ENCODE measurements around the gene FAM43B. TPM values are rescaled to one million over a fixed set of nuclear protein-coding genes. Genes with fewer than 3 reads are reported as not detected.
"Not testable (repeated sequence)": the region's sequence is repeated elsewhere in the genome, so short reads cannot be mapped to it uniquely, and the experiment has no call there.

Gene FAM43B
- total RNA-seq, 2 donors from 2014 or later: 0.13 to 0.29 TPM

GRCh38 chr1:20507564-20508410, 44.6 kb upstream of the FAM43B start, which contains the start of gene MUL1:
Gene MUL1 (minus strand): TSS chr1:20508151. CDS start chr1:20508024, 127 bp downstream.
- no peaks in the 10 kb centered on the region for H3K4me1 ChIP-seq (ENCODE audit: control insufficient read depth, insufficient read depth, low read length)
- H3K36me3 ChIP-seq (ENCODE audit: control insufficient read depth, insufficient read depth, low read length): peaks cover 17% of the 10 kb centered on the region
- H3K27ac ChIP-seq (ENCODE audit: low read depth, low read length): peak within 1 kb of the TSS; percentile 24
- 1 to 2% methylated on average over 28 to 58 of the region's 58 CpGs for WGBS, 2 experiments (ENCODE audit: insufficient coverage in 1 of 2, insufficient read length in 1 of 2)
- Mint-ChIP-seq H3K36me3 (ENCODE audit: low read depth) (no peaks in the 10 kb centered on the region), H3K27ac (peak within 1 kb of the TSS; percentile 92), H3K27me3 (ENCODE audit: insufficient read depth) (peaks cover 39% of the 10 kb centered on the region), H3K4me3 (peak within 1 kb of the TSS; percentile 90), H3K9me3 (no peaks in the 10 kb centered on the region), H3K4me1 (peaks cover 5% of the 10 kb centered on the region)
- peak; percentile 98 for DNase-seq
- H3K9me3 ChIP-seq (ENCODE audit: control insufficient read depth, low read length): no peaks in the 10 kb centered on the region
- TF ChIP-seq CTCF (conservative IDR thresholded peaks at IDR 0.05): no peak
- H3K9ac ChIP-seq (ENCODE audit: extremely low read depth, low read length, poor library complexity, severe bottlenecking): peak within 1 kb of the TSS; percentile 54
- peak within 1 kb of the TSS; percentile 96 for H3K4me3 ChIP-seq (ENCODE audit: low read length)
- peaks cover 41% of the 10 kb centered on the region for H3K27me3 ChIP-seq (ENCODE audit: control insufficient read depth, insufficient read depth, low read length, poor library complexity, severe bottlenecking)

- peak overlapping the region; percentile 90 for H3K4me3 Mint-ChIP-seq
- Histone ChIP-seq H3K4me1 (ENCODE audit: control insufficient read depth, insufficient read depth, low read length) (no peaks in the 10 kb centered on the region), H3K9ac (ENCODE audit: extremely low read depth, low read length, poor library complexity, severe bottlenecking) (no peak overlapping the region), H3K4me3 (ENCODE audit: low read length) (peak overlapping the region; percentile 96), H3K36me3 (ENCODE audit: control insufficient read depth, insufficient read depth, low read length) (peaks cover 11% of the 10 kb centered on the region), H3K27ac (ENCODE audit: low read depth, low read length) (no peak overlapping the region), H3K9me3 (ENCODE audit: control insufficient read depth, low read length) (no peaks in the 10 kb centered on the region), H3K27me3 (ENCODE audit: control insufficient read depth, insufficient read depth, low read length, poor library complexity, severe bottlenecking) (peaks cover 44% of the 10 kb centered on the region)
- peaks cover 5% of the 10 kb centered on the region for H3K4me1 Mint-ChIP-seq
- no peak overlapping the region for H3K27ac Mint-ChIP-seq
- H3K27me3 Mint-ChIP-seq (ENCODE audit: insufficient read depth): peaks cover 45% of the 10 kb centered on the region
- no peaks in the 10 kb centered on the region for H3K9me3 Mint-ChIP-seq
- no peak for DNase-seq
- TF ChIP-seq CTCF (conservative IDR thresholded peaks at IDR 0.05): no peak
- 67 to 75% methylated on average over 3 to 5 of the region's 5 CpGs for WGBS, 2 experiments (ENCODE audit: insufficient coverage in 1 of 2, insufficient read length in 1 of 2)
- H3K36me3 Mint-ChIP-seq (ENCODE audit: low read depth): no peaks in the 10 kb centered on the region
Measured at GRCh38 chr1:20508411-20508771, 44.0 kb upstream of the FAM43B start.

GRCh38 chr1:20511518-20512428, 40.6 kb upstream of the FAM43B start:
- Mint-ChIP-seq H3K4me3 (no peak overlapping the region), H3K27ac (no peak overlapping the region), H3K36me3 (ENCODE audit: low read depth) (no peaks in the 10 kb centered on the region), H3K9me3 (no peaks in the 10 kb centered on the region), H3K27me3 (ENCODE audit: insufficient read depth) (peaks cover 61% of the 10 kb centered on the region), H3K4me1 (peaks cover 5% of the 10 kb centered on the region)
- Histone ChIP-seq H3K9ac (ENCODE audit: extremely low read depth, low read length, poor library complexity, severe bottlenecking) (no peak overlapping the region), H3K36me3 (ENCODE audit: control insufficient read depth, insufficient read depth, low read length) (no peaks in the 10 kb centered on the region), H3K4me1 (ENCODE audit: control insufficient read depth, insufficient read depth, low read length) (no peaks in the 10 kb centered on the region), H3K4me3 (ENCODE audit: low read length) (no peak overlapping the region), H3K27me3 (ENCODE audit: control insufficient read depth, insufficient read depth, low read length, poor library complexity, severe bottlenecking) (peaks cover 58% of the 10 kb centered on the region), H3K27ac (ENCODE audit: low read depth, low read length) (no peak overlapping the region), H3K9me3 (ENCODE audit: control insufficient read depth, low read length) (no peaks in the 10 kb centered on the region)
- 72 to 77% methylated on average over 3 to 6 of the region's 6 CpGs for WGBS, 2 experiments (ENCODE audit: insufficient coverage in 1 of 2, insufficient read length in 1 of 2)
- no peak for DNase-seq
- no peak for TF ChIP-seq CTCF (conservative IDR thresholded peaks at IDR 0.05)

- not testable (repeated sequence) for H3K4me1 ChIP-seq (ENCODE audit: control insufficient read depth, insufficient read depth, low read length); H3K9ac ChIP-seq (ENCODE audit: extremely low read depth, low read length, poor library complexity, severe bottlenecking); H3K9me3 ChIP-seq (ENCODE audit: control insufficient read depth, low read length); H3K4me3 Mint-ChIP-seq; H3K36me3 ChIP-seq (ENCODE audit: control insufficient read depth, insufficient read depth, low read length); H3K27ac Mint-ChIP-seq; H3K4me1 Mint-ChIP-seq; H3K36me3 Mint-ChIP-seq (ENCODE audit: low read depth); H3K27ac ChIP-seq (ENCODE audit: low read depth, low read length); DNase-seq; H3K27me3 ChIP-seq (ENCODE audit: control insufficient read depth, insufficient read depth, low read length, poor library complexity, severe bottlenecking); H3K4me3 ChIP-seq (ENCODE audit: low read length); H3K9me3 Mint-ChIP-seq
- 80 to 84% methylated on average over 6 to 7 of the region's 7 CpGs for WGBS, 2 experiments (ENCODE audit: insufficient coverage in 1 of 2, insufficient read length in 1 of 2)
- H3K27me3 Mint-ChIP-seq (ENCODE audit: insufficient read depth): peaks cover 21% of the 10 kb centered on the region
Measured at GRCh38 chr1:20519609-20520262, 32.6 kb upstream of the FAM43B start.

All from endodermal cell (in vitro differentiated cells).